ENCODE results near the gene KLF3.

DNA sequence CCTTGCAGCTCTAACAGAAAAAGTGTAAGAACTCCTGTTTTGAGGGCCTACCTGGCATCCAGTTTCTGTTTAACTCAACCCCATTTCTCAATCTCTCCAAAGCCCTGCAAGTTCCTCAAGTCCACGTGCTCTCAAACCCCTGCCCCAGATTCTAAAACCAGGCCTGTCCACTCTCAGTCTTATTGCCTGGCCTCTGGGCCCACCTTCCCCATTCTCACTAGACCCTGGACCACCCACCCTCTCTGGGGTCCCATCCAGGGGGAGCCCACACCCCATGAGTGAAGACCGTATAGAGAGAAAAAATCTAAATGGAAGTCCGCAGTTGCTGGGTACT, 60.4 kb downstream of the KLF3 start:
- TF ChIP-seq POLR2A (IDR thresholded peaks at IDR 0.05; ENCODE audit: low read length), result no peak
- no peak for TF ChIP-seq GATA1 (IDR thresholded peaks at IDR 0.05; ENCODE audit: low read depth, low read length)

Measured in erythroblast (primary cell).